GM21360 (cell line): ENCODE measurements around the gene USP6.
"Not testable (repeated sequence)": the region's sequence is repeated elsewhere in the genome, so short reads cannot be mapped to it uniquely, and the experiment has no call there.

Source experiments
- ATAC-seq: cut with Tn5 transposase; IDR thresholded peaks from one replicate; pipeline ENCODE4 v1.9.1; 2021; ENCODE audit warnings: mild to moderate bottlenecking, moderate library complexity; ENCODE audit not compliant: unreplicated experiment

USP6 gene

GRCh38 chr17:5115673-5116651 lies at the start of gene USP6:
TSS of gene USP6 (plus strand) at chr17:5116032. CDS start at chr17:5130368, 14,336 bp downstream.
- ATAC-seq: no peak

GRCh38 chr17:5068236-5068635 lies 47.6 kb upstream of the USP6 start:
- no peak for ATAC-seq

- ATAC-seq: no peak
Observed at GRCh38 chr17:5069724-5070123, 46.1 kb upstream of the USP6 start.

- ATAC-seq: not testable (repeated sequence)
Observed at GRCh38 chr17:5075472-5075871, 40.4 kb upstream of the USP6 start.

GRCh38 chr17:5077275-5077674 lies 38.6 kb upstream of the USP6 start:
- ATAC-seq: not testable (repeated sequence)

GRCh38 chr17:5077781-5078105 lies 38.1 kb upstream of the USP6 start:
- no peak for ATAC-seq

GRCh38 chr17:5078106-5079028 lies 37.5 kb upstream of the USP6 start, which contains the start of gene ZFP3:
TSS of gene ZFP3 (plus strand) at chr17:5078467. CDS start at chr17:5091505, 13,038 bp downstream.
- peak; percentile 84 for ATAC-seq

- no peak for ATAC-seq
Observed at GRCh38 chr17:5080591-5080990, 35.2 kb upstream of the USP6 start.

- ATAC-seq: no peak
Observed at GRCh38 chr17:5092218-5093010, 23.4 kb upstream of the USP6 start.

GRCh38 chr17:5096731-5097100 lies 19.1 kb upstream of the USP6 start:
- no peak for ATAC-seq

GRCh38 chr17:5097101-5097834 lies 18.6 kb upstream of the USP6 start:
- no peak for ATAC-seq

- ATAC-seq: no peak
Observed at GRCh38 chr17:5099271-5099670, 16.6 kb upstream of the USP6 start.

- ATAC-seq: no peak
Observed at GRCh38 chr17:5100832-5101231, 15.0 kb upstream of the USP6 start.

GRCh38 chr17:5110816-5111215 lies 5.0 kb upstream of the USP6 start:
- ATAC-seq: no peak

- peak; percentile 84 for ATAC-seq
Observed at GRCh38 chr17:5111402-5112204, 4.2 kb upstream of the USP6 start, which contains the start of gene ZNF232. TSS of gene ZNF232 (minus strand) at chr17:5111878. CDS start at chr17:5111822, 56 bp downstream.

GRCh38 chr17:5118219-5118618 lies 2.4 kb downstream of the USP6 start:
- ATAC-seq: no peak

GRCh38 chr17:5120036-5120435 lies 4.2 kb downstream of the USP6 start:
- ATAC-seq: no peak

GRCh38 chr17:5120436-5121185 lies 4.8 kb downstream of the USP6 start:
- not testable (repeated sequence) for ATAC-seq
